Sciatic nerve (tissue), 2 donors: ENCODE measurements around the gene LRRC36. TPM values are rescaled to one million over a fixed set of nuclear protein-coding genes. Genes with fewer than 3 reads are reported as not detected.

Experiments used
- ATAC-seq: fragments of 200-7000 bp; cut with Tn5 transposase; one replicate; pipeline ENCODE4 v1.9.1; 2020; ENCODE audit warnings: mild to moderate bottlenecking, moderate library complexity
- DNase-seq: peaks from one replicate; pipeline ENCODE4 v3.0.0-alpha.2; 2020; ENCODE audit warnings: low spot score
- intact Hi-C: fragments of 100-400 bp; cut with DNase I; formaldehyde crosslinking; loops from one replicate; pipeline ENCODE4 v1.14.2; 2022
- total RNA-seq: library from RNA; stranded (reverse); fragmentation: NEBNext Ultra II Directional; extraction: Animal tissue kit (Norgen Biotek cat#: 25700); gene quantifications from one replicate; pipeline ENCODE4 v1.2.1, GENCODE V29; 2021
- donor health status: DM: no; HTN: no; CAD: no.
- donor health status: DM: no; HTN: no; CAD: no.

LRRC36 gene
- total RNA-seq, 1 donor from 2014 or later: 1.5 TPM

DNA sequence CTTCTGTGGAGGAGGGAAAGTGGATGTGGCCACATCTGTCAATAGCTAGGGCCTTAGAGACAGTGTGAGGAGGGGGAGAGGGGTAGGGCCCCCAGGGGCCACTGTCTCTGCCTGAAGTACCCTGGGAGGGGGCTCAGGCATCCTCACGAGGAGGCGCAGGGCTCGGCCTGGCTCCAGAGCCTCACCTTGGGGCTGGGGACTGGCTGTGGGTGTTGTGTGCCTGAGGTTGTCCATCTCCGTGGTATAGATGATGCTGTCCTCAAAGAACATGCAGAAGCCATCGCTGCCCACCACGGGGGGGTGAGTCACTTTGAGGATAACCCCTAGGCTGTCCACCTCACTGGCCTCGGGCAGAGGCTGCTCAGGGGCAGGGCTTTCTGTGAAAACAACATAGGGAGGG, 35.2 kb upstream of the LRRC36 start:
- no peak for ATAC-seq
- DNase-seq: no peak
- intact Hi-C loops: no loop called here

DNA sequence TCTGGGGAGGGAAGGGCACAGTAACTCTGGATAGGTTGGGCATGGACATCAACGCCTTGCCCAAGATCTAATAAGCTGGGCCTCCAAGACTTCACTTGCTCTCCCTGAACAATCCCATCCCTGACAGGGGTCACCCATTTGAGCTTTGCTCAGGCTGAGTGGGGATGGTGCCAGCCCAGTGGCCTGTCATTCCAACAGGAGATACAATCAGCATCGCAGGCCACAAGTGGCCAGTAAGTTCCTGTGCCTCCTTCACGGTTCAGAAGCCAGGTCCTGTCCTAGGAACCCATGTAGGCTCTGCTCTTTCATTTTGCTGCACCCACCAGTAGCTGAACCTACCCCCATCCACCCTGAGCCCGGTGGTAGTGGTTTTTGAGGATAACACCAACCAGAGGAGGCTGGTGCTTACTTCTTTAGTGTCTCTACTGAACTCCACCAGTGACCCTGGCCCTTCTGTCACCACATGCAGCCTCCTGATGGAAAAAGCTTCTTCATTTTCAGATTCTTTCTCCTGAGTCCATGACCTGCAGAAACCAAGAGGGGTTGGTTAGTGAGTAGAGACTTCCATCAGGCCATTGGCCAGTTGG, 32.4 kb upstream of the LRRC36 start:
- no peak for DNase-seq
- no peak for ATAC-seq
- intact Hi-C loops: no loop called here

DNA sequence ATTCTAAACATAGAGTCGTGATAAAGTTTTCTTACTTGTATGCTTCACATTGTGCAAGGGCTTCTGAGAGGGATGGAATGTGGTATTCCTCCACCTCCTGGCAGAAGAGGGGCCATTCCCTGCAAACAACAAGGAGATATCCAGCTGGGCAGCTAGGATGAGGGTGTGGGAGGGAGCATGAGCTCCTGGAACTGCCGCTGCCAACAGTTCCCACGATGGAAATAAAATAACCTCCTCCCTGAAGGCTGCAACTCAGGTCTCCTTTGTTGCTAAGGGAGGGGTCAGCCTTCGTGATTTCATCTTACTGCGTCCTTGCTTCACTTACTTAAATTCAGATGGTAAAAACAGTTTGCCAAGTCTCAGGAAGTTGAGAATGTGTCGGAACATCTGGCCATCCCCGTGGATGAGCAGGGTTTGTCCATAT, 31.7 kb upstream of the LRRC36 start:
- no peak for DNase-seq
- ATAC-seq: peak; percentile 36
- intact Hi-C loops: no loop called here

DNA sequence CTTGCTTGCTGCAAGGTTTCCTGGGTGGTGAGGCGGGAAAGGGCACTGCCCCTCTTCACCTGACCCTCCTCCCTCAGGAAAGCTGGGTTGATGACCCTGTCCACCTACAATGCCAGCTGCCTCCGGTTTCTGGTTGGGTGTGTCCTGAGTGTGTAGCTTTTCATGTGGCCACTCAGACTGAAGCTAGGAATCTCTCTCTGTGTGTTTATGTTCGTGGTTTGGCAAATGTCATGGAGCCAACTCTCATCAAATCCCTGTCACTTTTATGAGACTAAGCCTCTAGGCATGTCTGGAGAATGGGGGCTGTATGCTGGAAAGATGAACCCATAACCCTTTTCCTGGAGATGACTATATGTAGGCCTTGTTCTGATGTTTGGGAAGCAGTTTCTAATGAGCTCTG, 30.2 kb upstream of the LRRC36 start:
- no peak for ATAC-seq
- intact Hi-C loops: no loop called here
- DNase-seq: no peak

DNA sequence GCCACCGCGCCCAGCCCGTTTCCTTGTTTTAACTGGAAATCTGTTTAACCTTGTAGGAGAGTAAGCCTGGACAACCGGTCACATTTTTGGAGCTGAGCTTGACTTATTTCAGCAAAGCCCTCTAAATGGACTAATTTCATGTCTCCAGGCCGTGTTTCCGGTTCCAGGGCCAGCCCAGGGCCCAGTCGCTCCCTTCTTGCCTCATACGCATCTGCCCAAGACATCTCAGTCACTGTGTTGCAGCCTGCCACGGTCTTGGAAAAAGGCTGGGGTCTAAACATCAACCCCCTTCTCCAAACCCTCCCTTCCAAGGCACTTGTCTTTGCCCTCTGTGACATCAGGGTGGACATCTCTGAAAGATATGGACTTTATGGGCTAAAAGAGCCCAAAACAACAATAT, 28.3 kb upstream of the LRRC36 start:
- DNase-seq: no peak
- ATAC-seq: no peak
- intact Hi-C loops: no loop called here

DNA sequence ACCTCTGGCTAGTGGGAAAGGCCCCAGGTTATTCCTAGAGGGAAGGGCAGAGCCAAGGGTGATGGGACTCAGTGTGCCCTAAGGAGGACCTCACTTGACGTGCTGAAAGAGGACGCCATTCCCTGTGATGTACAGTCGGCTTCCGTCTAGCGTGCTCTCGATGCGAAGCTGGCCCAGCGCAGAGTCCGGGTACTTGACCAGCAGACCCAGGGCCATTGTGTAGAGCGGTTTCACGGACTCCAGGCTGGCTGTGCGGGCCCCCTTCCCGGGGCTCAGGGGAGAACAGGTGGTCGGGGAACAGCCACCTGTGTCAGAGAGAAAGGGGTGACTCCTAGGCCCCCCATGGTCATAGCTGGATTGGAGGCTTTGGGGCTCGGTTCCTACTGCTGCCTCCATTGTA, 27.3 kb upstream of the LRRC36 start:
- DNase-seq: no peak
- intact Hi-C loops: no loop called here
- ATAC-seq: no peak

DNA sequence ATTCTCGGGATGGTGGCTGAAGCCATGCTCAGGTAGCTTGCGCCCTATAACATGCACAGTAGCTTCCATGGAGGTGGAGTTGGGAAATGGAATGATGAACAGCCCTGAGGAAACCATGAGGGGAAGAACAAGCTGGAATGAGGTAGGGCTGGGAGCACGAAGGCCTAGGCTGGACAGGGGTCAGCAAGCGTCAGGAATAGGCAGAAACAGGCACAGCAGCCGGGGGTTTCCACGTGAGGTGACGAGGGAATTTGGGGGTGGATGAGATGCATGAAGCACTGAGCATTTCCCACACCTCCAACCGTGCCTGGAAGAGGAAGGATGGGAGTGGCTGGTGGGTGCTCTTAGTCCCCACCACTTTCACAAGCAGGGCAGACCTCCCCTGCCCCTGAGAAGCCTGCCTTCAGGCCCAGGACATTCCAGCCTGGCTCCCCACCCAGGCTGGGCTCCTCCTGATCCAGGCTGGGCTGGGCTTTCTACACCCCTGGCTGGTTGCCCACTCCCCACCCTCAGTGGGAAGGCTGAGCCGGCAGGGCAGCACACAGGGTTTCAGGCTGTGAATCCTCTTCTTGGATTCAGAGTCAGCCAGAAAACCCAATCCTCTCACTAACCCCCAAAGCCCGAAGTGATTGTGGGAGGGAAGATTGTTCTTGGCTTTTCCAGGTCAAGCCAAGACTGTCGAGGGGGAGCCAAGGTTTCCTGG, 25.4 kb upstream of the LRRC36 start:
- ATAC-seq (peak; percentile 93), DNase-seq (peak; percentile 86)
- intact Hi-C loops: no loop called here

DNA sequence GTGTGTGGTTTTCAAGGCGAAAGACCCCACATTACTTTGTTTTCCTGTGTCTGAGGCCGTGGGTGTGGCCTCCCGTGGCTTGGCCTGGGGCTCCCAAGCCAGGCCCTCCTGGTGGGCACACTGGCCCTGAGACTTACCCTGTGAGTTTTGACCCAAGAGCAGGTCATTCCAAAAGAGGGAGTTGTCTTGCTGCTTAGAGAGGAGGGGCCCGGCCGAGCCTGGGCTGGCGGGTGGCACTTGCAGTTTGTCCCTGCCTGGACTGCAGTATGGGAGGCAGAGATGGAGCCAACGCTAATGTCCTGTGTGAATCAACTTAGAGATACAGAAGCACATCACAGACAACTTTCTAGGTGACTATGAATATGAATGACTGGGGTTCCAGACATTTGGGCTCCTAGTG, 24.5 kb upstream of the LRRC36 start:
- ATAC-seq (peak; percentile 35), DNase-seq (no peak)
- intact Hi-C loops: no loop called here

DNA sequence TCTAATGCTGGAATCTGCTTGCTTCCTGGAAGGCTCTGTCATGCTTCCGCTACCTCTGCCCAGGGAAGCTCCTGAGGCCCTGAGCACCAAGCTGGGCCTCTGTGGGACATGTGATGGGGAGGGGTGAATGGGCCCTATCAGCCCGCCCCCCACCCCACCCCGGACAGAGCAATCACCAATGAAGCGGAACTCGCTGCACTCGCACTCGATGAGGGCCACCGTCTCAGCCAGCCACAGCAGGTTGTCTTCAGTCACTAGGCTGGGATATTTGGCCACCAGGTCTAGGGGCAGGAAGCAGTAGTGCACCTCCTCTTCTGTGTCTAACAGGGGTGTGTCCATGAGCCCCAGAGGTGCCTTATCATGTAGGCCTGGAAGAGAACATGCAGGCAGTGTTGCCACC, 23.6 kb upstream of the LRRC36 start:
- ATAC-seq: no peak
- intact Hi-C loops: no loop called here

DNA sequence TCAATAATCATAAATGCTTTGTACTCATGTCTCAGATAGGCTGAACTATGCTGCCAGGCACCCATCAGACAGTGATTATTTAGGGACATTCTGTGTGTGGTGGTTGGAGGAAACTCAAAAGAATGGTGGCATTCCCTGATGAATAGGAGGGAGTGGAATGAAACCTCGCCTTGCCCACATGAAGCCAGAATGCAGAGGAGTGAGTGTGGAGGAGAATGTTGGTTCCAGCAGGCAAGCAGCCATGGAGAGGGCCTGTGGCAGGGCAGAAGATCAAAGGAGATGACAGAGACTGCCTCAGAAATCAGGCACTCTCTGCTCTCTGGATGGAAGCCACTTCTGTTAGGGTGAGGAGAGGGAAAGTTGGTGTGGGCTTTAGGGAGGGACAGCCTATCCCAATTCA, 22.6 kb upstream of the LRRC36 start:
- no peak for DNase-seq
- ATAC-seq: no peak
- intact Hi-C loops: no loop called here

More for the DNA sequence above, 23.6 kb upstream of the LRRC36 start:
- no peak for DNase-seq

DNA sequence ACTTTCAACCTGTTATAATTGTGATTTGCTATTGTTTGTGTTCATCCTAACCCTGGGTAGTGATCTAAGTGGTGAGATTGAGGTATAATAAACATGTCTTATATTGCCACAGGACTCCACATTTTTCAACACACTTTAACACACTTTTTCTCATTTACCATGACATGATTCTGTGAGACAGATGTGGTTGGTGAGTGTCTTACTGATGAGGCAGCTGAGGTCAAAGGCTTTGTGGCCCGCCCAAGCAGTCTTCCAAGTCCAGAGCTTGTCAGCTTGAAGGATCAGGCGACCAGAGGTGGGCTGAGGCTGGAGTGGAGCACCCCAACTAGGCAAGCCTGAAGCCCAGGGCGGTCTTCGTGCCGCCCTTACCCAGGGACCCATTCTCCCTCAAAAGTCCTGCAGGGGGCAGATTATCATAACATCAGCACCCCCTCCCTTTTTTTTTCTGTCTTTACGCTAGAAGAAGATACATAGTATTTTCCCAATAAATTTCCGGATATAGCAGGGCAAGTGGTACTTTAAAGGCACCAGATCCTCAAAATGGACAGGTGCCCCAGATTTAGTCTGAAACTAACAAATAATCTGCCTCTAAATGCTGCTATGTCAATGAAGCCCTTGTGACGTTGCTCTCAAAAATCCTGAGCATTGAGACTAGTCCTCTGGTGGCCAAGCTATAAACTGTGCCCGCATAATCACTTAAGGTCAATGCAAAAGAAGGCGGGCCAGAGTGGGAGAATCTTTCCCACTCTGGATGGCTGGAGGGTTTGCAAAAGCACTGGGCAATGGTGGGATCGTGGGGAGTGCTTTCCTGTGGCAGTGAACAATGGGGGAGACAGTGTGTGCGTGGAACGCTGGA, 21.2 kb upstream of the LRRC36 start:
- intact Hi-C loops: no loop called here
- no peak for ATAC-seq

DNA sequence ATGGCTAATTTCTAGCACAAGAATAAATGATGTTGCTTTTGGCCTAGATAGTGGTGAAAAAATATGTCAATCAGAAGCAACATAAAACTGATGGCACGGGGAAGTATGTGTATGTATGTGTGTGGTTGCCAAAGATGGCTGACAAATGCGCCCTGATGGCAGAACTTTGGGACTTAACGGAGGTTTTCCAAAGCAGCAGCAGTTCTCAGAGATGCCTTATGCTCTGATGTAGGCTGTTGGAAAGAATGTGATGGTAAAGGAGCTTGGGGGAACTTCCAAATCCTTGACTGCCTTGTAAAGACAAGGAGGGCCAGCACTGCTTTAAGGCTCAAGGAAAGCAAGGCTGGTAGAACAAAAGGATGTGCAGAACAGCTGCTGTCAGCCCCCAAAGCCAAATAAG, 16.1 kb upstream of the LRRC36 start:
- no peak for ATAC-seq
- intact Hi-C loops: no loop called here
- DNase-seq: no peak

More for the DNA sequence above, 21.2 kb upstream of the LRRC36 start:
- DNase-seq: no peak

DNA sequence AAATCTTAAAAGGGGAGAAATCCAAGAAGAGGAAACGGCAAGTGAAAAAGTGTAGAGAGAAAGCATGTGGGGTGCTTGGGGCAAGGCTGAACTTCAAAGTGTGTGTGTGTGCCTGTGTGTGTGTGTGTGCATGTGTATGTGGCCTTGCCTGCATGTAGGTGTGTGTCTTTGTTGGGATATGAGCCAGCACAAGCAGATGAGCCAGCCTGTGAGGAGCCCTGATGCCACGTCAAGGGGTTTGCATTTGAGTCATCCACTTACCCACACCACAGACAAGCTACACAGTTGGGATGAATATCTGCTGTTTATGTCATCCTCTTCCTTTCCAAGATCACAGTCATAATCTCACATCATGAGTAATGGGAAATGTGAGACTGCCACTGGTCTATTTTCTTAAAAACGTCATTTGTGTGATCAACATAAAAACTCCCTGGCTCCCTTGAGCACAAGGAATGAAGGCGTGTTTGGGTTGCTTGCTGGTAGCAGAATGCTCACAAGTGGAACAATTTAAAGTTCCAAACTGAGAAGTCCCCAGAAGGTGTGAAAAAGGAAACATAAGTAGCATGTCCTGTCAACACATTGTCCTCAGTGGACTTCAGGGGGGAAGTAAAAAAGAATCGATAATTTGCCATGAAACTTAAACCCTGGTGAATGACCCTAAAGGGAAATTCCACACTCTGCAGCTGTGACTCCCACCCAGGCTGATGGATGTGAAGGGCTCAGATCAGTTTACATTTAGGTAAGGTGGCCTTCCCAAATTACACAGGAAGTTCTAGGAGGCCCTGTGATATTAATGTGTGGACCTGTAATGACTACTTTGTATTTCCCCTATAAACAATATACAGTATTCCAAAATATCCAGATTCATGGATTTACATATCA, 14.8 kb upstream of the LRRC36 start:
- intact Hi-C loops: no loop called here
- DNase-seq (no peak), ATAC-seq (peak; percentile 83)

DNA sequence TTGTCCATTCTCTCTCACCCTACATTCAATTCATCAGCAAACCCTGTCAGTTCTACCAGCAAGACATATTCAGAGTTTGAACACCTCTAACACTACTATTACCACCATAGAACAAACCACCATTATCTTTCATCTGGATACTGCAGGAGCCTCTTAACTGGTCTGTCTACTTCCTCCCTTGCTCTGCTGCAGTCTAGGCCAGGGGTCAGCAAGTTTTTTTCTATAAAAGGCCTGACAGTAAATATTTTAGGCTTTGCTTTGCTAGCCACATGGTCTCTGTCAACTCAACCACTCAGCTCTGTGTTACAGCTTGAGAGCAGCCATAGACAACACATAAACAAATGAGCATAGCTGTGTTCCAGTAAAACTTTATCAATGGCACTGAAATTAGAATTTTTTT, 13.9 kb upstream of the LRRC36 start:
- intact Hi-C loops: no loop called here
- no peak for DNase-seq
- ATAC-seq: no peak

DNA sequence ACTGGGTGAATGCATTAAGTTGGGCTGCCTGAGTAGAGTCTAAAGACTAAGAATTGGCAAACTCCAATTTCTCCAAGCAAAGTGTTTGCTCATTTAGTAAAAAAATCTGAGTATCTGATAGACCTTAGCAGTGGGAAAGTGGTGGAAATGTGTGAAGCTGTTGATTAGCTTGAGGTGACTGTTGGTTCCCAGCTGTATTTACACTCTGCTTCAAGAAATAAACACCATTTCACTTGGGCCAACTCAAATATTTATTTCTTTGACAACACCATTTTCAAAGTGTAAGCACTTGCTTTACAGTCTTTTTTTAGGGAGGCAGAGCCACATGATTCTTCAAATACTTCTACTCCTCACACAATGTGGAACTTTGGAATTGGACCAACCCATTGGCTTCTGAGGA, 8.8 kb upstream of the LRRC36 start:
- DNase-seq: no peak
- ATAC-seq: no peak

DNA sequence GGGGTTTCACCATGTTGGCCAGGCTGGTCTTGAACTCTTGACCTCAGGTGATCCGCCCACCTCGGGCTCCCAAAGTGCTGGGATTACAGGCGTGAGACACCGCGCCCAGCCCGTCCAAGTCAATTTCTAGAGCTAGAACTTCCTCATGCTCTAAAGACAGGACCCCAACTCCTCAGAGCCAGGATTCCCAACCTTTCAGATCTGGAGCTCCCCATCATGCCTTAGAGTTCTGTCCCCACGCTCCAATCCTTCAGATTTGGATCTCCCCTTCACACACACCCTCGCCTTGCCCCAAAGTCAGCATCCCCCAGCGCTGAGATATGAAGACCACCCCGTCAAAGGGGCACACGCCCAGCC, 522 bp upstream of the LRRC36 start:
- DNase-seq (no peak), ATAC-seq (peak; percentile 31)
- intact Hi-C loops: no loop called here

More for the DNA sequence above, 8.8 kb upstream of the LRRC36 start:
- intact Hi-C loops: no loop called here

DNA sequence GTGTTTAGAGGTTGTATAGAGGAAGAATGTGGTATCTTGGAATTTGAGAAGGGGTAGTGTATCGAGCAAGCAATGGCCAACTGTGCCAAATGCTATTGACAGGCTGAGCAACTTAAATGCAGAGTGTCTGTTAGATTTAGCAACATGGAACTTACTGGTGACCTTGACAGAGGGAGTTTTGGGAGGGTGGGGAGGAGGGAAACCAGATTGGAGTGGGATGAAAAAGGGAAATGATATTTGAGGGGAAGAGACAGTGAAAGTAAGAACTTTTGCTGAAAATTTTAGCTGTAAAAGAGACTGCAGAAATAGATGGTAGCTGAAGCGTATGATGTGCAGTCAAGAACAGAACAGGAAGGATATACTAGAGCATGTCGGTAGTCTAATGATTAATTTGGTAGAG, 1.1 kb downstream of the LRRC36 start:
- no peak for ATAC-seq
- no peak for DNase-seq
- intact Hi-C loops: no loop called here

DNA sequence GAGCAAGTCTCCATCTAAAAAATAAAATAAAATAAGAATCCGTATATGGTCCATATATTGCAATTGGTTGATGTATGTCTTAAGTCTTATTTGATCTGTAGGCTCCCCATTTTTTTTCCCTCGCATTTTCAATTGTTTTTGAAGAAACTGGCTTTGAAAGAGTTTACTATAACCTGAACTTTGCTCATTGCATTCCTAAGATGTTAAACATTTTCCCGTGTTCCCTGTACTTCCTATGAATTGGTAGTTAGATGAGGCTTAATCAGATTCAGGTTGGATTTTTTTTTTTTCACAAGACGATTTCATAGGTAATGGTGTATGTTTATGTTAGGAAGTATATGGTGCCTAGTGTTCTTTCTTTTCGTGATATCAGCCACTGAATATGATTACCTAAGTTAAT, 3.3 kb downstream of the LRRC36 start:
- intact Hi-C loops: no loop called here
- ATAC-seq (no peak), DNase-seq (no peak)

DNA sequence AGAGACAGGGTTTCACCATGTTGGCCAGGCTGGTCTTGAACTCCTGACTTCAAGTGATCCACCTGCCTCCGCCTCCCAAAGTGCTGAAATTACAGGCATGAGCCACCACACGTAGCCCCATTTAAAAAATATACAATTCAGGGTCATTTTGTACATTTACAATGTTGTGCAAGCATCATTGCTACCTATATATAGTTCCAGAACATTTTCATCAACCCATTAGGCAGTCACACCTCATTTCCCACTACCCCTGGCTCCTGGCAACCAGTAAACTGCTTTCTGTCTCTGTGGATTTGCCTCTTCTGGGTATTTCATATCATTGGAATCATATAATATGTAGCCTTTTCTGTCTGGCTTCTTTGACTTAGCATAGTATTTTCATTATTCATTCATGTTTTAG, 6.7 kb downstream of the LRRC36 start:
- intact Hi-C loops: no loop called here
- DNase-seq: no peak
- ATAC-seq: no peak
